K562 (cell line): ENCODE measurements around the gene PTGER3.

Experiments
- CTCF ChIP-seq, 3 experiments: IDR thresholded peaks in 2 of 3; conservative IDR thresholded peaks in 1 of 3; 2 replicates each; pipeline ENCODE4 v1.5.1; 2011 to 2012; ENCODE audit warnings: low read length in 3 of 3, mild to moderate bottlenecking in 3 of 3, control low read depth in 2 of 3, improper control_type of control experiment in 1 of 3, inconsistent platforms in 1 of 3, low read depth in 1 of 3, mixed read lengths in 1 of 3, moderate library complexity in 1 of 3; ENCODE audit not compliant: insufficient read depth in 2 of 3
- GABPB1 ChIP-seq: sonication (generic); formaldehyde crosslinking; IDR thresholded peaks from 2 replicates; pipeline ENCODE4 v1.8.0; 2022; ENCODE audit warnings: mild to moderate bottlenecking, missing genetic modification reagents
- MYC ChIP-seq, 2 experiments: fragments of 250-450 bp in 1 of 2; sonication (Bioruptor Pico) in 1 of 2; IDR thresholded peaks; 2 replicates each; pipeline versions ENCODE4 v1.5.1 to v1.6.1; 2012 to 2021; ENCODE audit warnings: low read depth in 2 of 2, borderline replicate concordance in 1 of 2, improper control_type of control experiment in 1 of 2, low read length in 1 of 2, mild to moderate bottlenecking in 1 of 2, moderate library complexity in 1 of 2
- SP1 ChIP-seq: sonication (generic); formaldehyde crosslinking; IDR thresholded peaks from 2 replicates; pipeline ENCODE4 v1.8.1; 2022; ENCODE audit warnings: mild to moderate bottlenecking, missing genetic modification reagents
- TAF7 ChIP-seq: fragments of 450-650 bp; IDR thresholded peaks from 2 replicates; pipeline ENCODE4 v1.6.1; 2016; ENCODE audit warnings: missing genetic modification characterization, missing compliant biosample characterization
- TEAD2 ChIP-seq: fragments of 450-650 bp; IDR thresholded peaks from 2 replicates; pipeline ENCODE4 v1.6.1; 2016; ENCODE audit warnings: missing genetic modification characterization, control low read depth, missing compliant biosample characterization
- ZNF76 ChIP-seq: fragments of 250-450 bp; sonication (Bioruptor Pico); IDR thresholded peaks from 2 replicates; pipeline ENCODE4 v1.4.0; 2020; ENCODE audit warnings: mild to moderate bottlenecking, moderate library complexity, borderline replicate concordance

- TF ChIP-seq ZNF76 (CRISPR knock-in tag), result no peak
- no peak for TF ChIP-seq CTCF (IDR thresholded peaks at IDR 0.05 in 2 of 3, conservative IDR thresholded peaks at IDR 0.05 in 1 of 3; ENCODE audit: insufficient read depth in 2 of 3, low read depth in 1 of 3, low read length in 3 of 3)
- no peak for TF ChIP-seq MYC (IDR thresholded peaks at IDR 0.05; ENCODE audit: low read depth, low read length)
- TF ChIP-seq MYC (CRISPR knock-in tag; IDR thresholded peaks at IDR 0.05; ENCODE audit: borderline replicate concordance, low read depth), result no peak
- no peak for TF ChIP-seq GABPB1
- TF ChIP-seq SP1, result no peak
- no peak for TF ChIP-seq TAF7 (tag)
- TF ChIP-seq TEAD2 (tag), result no peak
These were observed 67.7 kb downstream of the PTGER3 start for GRCh38 chr1:70979881-70980280.
